GM21528 (cell line): ENCODE results near the gene ACVR1C.
"Not testable (repeated sequence)": the region's sequence is repeated elsewhere in the genome, so short reads cannot be mapped to it uniquely, and the experiment has no call there.

Source experiments
- ATAC-seq: cut with Tn5 transposase; IDR thresholded peaks from one replicate; pipeline ENCODE4 v1.9.1; 2021; ENCODE audit warnings: mild to moderate bottlenecking, moderate library complexity; ENCODE audit not compliant: unreplicated experiment, low FRiP score

Gene ACVR1C

DNA sequence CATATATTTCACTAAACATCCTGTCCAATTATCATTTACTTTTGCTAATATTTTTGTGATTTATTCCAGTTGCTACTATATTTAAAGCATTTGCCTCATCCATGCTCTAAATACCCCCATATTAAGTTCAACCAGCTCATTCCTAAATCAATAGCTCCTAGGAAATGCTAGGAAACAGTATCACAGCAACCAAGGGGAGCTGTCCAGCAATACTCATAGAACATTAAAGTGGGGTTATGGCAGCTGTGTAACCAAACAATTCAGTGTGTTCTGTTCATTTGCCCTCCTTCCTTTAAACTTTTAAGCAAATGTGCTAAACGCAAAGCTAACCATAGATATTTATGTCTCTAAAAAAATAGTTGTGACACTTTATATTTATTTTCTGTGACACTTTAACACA, 41.1 kb downstream of the ACVR1C start:
- no peak for ATAC-seq

DNA sequence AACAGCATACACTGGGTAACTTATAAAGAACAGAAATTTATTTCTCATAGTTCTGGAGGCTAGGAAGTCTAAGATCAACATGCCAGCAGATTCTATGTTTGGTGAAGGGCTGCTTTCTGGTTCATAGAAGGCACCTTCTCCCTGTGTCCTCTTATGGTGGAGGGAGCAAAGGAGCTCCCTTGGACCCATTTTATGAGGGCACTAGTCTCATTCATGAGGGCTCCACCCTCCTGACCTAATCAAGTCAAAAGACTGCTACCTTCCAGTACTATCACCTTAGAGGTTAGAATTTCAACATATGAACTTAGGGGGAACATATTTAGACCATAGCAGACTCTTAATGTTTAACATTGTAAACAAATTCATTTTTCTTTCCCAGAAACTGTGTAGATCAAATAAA, 54.5 kb downstream of the ACVR1C start:
- no peak for ATAC-seq

DNA sequence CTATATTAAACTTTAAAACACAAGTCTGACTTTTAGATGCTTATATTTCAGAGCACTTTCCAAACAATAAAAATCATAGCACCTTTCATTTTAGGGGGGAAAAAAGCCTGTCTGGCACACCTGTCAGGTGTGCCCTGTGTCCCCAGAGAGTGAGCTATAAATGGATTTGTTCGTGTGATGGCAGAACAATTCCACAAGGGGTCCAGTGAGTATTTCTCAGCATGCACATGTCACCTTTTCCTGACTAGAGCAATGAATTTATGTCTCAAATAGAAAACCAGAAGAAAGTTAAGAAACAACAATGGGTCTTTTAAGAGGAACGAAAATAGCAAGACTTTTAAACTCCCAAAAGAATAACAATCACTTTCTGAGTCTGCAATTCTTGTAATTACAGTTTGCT, 55.9 kb downstream of the ACVR1C start:
- ATAC-seq = no peak

- ATAC-seq = not testable (repeated sequence)
Observed at GRCh38 chr2:157566623-157567022, 62.0 kb downstream of the ACVR1C start.

GRCh38 chr2:157566113-157566512, 62.6 kb downstream of the ACVR1C start:
- not testable (repeated sequence) for ATAC-seq

DNA sequence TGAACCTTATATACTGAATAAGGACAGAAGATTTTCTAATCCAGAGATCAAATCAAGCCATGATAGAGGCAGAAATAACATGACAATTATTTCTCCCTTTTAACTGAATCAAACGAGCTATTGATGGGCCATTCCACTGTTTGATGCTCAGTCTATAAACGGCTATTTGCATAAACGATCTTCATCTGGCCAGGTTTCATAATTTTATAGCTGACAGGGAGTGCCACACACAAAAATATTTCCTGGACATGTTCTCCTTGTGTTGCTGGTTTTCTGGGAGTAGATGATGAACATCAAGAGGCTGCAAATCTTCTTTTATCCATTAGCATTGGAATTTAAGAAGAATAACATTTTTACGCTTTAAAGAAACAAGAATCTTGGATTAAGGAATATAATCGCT, 63.1 kb downstream of the ACVR1C start:
- no peak for ATAC-seq

DNA sequence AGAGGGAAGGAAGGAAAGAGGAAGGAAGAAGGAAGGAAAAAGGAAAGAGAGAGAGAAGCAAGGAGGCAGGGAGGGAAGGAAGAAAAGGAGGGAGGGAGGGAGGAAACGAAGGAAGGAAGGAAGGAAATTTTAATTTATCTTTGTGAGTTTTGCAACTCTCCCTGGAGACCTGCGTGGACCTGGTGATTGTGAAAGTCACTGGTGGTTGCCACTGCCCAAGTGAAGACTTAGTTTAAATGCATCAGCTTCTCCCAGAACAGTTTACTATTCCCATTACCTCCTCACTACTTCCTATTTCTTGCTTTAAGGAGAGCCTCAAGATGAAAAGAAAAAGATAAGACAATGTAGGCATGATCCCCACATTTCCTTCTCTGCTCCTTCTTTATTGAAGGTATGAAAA, 68.8 kb downstream of the ACVR1C start:
- ATAC-seq = no peak

DNA sequence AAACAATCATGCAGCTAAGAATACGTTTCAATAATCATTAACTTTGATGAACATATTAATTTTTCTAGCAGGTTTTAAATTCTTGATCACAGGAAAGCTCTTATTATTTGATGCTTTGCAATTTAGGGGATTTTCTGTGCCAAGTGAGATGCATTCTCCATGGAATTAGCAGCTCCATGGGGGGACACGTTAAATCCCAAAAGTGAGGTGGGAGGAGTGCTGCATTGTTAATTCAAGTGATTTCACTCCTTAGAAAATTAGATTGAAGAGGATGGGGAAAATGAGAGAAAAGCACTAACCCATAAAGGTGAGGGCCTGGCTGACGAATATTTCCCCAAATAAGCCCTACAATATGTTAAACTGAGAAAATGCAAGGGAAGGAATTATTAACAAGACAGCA, 69.2 kb downstream of the ACVR1C start:
- no peak for ATAC-seq

GRCh38 chr2:157559061-157559460, 69.6 kb downstream of the ACVR1C start:
- ATAC-seq = no peak

DNA sequence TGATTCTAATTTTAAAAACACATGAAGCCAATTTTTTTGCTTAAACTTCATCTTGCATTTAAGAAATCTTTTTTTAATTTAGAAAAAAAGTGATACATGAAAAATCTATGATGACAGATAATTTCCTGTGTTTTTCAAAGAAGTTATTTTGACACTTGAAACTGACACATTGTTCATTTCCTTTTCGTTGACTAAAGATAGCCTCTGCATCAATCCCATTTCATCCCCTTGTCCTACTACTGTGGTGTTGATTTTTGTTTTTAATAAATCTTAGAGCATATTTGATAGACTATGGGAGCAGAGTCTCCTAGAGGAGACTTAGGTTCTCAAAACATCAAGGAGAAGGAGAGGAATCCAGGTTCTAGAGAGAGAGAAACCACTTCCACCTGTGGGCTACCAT, 70.9 kb downstream of the ACVR1C start:
- no peak for ATAC-seq

DNA sequence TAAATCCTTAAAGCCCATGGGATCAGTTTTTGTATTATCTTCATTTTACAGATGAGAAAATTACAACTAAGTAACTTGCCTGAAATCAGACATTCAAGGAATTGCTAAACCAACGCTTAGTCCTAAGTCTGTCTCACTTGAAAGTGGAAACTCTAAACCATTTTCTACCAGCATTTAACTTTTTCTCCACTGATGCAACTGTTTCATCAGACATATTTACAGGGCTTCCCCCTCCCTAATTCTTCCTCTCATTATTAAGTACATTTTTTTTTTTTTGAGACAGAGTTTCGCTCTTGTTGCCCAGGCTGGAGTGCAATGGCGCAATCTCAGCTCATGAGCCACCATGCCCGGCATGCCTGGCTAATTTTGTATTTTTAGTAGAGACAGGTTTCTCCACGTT, 88.6 kb downstream of the ACVR1C start:
- no peak for ATAC-seq

- ATAC-seq = no peak
Observed at GRCh38 chr2:157538064-157538463, 90.6 kb downstream of the ACVR1C start.

DNA sequence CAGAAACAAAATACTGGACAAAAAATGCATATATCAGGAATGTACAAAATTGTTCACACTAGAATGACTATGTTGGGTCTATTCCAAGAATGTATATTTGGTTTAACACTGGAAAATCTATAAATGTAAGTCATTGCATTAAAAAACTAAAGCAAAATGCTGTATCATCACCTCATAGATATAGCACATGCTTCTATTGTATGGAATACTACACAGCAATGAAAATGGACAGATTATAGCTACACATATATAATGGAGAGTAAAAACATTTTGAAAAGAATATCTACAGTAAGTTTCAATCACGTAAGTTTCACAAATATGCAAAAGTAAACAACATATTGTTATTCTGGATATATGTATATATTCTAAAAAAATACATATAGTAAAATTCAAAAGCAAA, 91.8 kb downstream of the ACVR1C start:
- ATAC-seq = no peak

GRCh38 chr2:157528963-157529751, 99.5 kb downstream of the ACVR1C start:
- ATAC-seq = no peak

DNA sequence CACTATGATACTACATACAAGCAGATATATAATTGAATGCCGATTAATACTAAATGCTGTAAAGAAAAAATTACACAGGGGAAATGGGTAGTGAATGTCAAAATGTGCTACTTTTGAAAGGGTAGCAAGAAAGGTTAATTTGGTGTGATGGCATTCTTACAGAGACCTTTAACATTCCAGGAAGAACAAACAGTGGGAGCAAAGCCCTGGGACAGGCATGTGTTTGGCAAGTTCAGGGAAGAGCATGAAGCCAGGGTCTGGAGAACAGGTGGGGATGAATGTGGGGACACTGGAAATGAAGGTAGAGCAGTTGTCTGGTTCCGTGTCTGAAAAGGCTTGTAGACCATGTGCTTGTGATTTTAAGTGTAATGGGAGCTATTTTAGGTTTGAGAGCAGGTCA, 102.6 kb downstream of the ACVR1C start:
- no peak for ATAC-seq

- ATAC-seq = no peak
Observed at GRCh38 chr2:157523270-157524247, 105.1 kb downstream of the ACVR1C start.

- ATAC-seq = not testable (repeated sequence)
Observed at GRCh38 chr2:157514966-157515365, 113.7 kb downstream of the ACVR1C start.

DNA sequence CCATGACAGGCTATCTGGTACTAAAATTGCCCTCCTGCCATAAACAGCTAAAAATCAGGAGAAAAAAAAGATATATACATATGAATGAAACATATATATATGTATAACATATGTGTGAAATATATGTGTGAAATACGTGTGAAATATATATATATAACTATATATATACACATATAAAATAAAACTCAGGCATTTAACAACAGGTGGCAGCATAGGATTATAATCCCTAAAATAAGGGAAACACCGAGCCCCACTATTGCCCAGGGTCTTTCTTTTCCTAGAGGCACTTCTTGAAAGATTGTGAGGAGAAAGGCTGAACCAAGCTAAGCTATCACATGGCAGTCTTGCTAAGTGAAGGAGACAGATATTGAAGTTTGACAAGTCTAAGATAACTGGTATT, 118.9 kb downstream of the ACVR1C start:
- no peak for ATAC-seq

GRCh38 chr2:157508676-157509075, 120.0 kb downstream of the ACVR1C start:
- ATAC-seq = no peak

GRCh38 chr2:157506586-157506985, 122.1 kb downstream of the ACVR1C start:
- ATAC-seq = no peak

GRCh38 chr2:157504623-157505022, 124.0 kb downstream of the ACVR1C start:
- no peak for ATAC-seq

GRCh38 chr2:157501026-157501425, 127.6 kb downstream of the ACVR1C start:
- ATAC-seq = no peak
